Calu3 (cell line): ENCODE results near the gene PLIN4. TPM values are rescaled to one million over a fixed set of nuclear protein-coding genes. Genes with fewer than 3 reads are reported as not detected.

Experiments
- BruUV-seq: library from RNA; stranded (reverse); fragments of 400-500 nt; replicated peaks from 2 replicates; lab custom pipeline; 2021; lab: Mats Ljungman, UMichigan
- CTCF ChIA-PET: fragments of 300-600 bp; sonication (Branson Sonifier 250); formaldehyde crosslinking; loops from one replicate; lab custom pipeline; 2022; ENCODE audit warnings: antibody characterized with exemption; lab: Charles Lee
- DNase-seq: peaks from one replicate; pipeline ENCODE4 v3.0.0; 2022
- H3K27ac Mint-ChIP-seq: one replicate; pipeline ENCODE4 v1.8.0; 2022; ENCODE audit warnings: mixed read lengths; ENCODE audit not compliant: unreplicated experiment
- H3K27me3 Mint-ChIP-seq: one replicate; pipeline ENCODE4 v1.8.0; 2022; ENCODE audit warnings: mixed read lengths; ENCODE audit not compliant: unreplicated experiment
- H3K36me3 Mint-ChIP-seq: one replicate; pipeline ENCODE4 v1.8.0; 2022; ENCODE audit warnings: mild to moderate bottlenecking, moderate library complexity, mixed read lengths; ENCODE audit not compliant: insufficient read depth, unreplicated experiment
- H3K4me1 Mint-ChIP-seq: one replicate; pipeline ENCODE4 v1.8.0; 2022; ENCODE audit warnings: mild to moderate bottlenecking, low read depth, mixed read lengths; ENCODE audit not compliant: unreplicated experiment
- H3K4me3 Mint-ChIP-seq: one replicate; pipeline ENCODE4 v1.8.0; 2022; ENCODE audit warnings: mild to moderate bottlenecking, low read depth, moderate library complexity, mixed read lengths; ENCODE audit not compliant: unreplicated experiment
- H3K9me3 Mint-ChIP-seq: one replicate; pipeline ENCODE4 v1.8.0; 2022; ENCODE audit warnings: low read depth, mixed read lengths; ENCODE audit not compliant: unreplicated experiment
- CTCF ChIP-seq: fragments of 200-600 bp; IDR thresholded peaks from one replicate; pipeline ENCODE4 v1.8.0; 2022; ENCODE audit warnings: antibody characterized with exemption; ENCODE audit not compliant: unreplicated experiment
- intact Hi-C: fragments of 100-400 bp; cut with micrococcal nuclease; formaldehyde crosslinking; loops from one replicate; pipeline ENCODE4 v1.10.0; 2022; ENCODE audit not compliant: unreplicated experiment
- total RNA-seq: library from RNA; stranded (reverse); gene quantifications from 2 replicates; pipeline ENCODE4 v1.2.3, GENCODE V29; 2022

The PLIN4 gene
- total RNA-seq, 1 experiment from 2014 or later = 1.1 TPM

GRCh38 chr19:4454747-4455718, 63.3 kb downstream of the PLIN4 start:
- BruUV-seq = no TSS peak
- no peak overlapping the region for H3K4me3 Mint-ChIP-seq
- no peaks in the 10 kb centered on the region for H3K9me3 Mint-ChIP-seq
- no peak for DNase-seq
- CTCF ChIA-PET = no interaction called here
- intact Hi-C loops = no loop called here
- no peak overlapping the region for H3K27ac Mint-ChIP-seq
- peaks cover 11% of the 10 kb centered on the region for H3K4me1 Mint-ChIP-seq
- H3K27me3 Mint-ChIP-seq = no peaks in the 10 kb centered on the region
- peaks cover 29% of the 10 kb centered on the region for H3K36me3 Mint-ChIP-seq
- no peak for TF ChIP-seq CTCF

DNA sequence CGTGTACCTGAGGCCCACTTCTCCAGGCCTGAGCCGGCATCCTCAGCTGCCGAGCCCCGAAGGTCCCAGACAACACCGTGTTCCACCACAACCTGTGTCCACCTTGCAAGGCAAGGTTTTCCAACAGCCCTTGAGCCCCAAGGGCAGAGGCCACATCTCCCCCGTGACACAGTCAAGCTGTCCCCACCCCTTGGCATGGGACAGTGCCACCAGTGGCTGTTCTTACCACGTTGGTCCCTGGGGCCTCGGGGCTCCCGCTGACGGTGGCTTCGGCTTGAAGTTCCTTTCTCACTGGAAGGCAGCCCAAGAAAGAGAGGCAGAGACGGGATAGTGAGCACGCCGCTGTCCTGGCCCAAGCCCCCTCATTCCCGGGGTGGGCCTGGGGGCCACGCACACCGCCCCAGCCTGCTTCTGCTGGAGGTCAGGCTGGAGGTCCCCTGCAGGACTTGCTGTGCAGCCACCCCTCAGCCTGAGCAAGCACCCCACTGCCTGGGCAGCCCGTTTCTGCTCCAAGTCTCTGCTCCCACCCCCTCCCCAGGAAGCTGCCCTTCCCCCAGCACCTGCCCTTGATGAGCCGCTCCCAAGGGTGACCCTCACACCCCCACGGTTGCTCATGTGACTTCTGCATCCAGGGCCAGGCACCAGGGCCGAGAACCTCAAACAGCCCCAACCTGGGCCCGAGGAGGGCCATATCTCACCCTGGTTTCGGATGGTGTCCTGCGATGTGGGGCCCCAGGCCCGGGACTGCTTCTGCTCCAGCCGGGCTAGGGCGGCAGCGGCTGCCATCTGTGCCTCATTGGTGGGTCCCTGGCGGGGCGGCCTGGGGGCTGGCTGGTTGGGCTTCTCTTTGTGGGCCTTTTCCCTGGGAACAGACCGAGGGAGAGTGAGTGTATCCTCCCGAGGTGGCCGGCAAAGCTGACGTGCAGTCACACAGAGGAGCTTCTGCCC, 64.8 kb downstream of the PLIN4 start:
- Mint-ChIP-seq H3K4me3 (no peak overlapping the region), H3K4me1 (peaks cover 11% of the 10 kb centered on the region), H3K27ac (no peak overlapping the region), H3K36me3 (peaks cover 35% of the 10 kb centered on the region), H3K9me3 (no peaks in the 10 kb centered on the region), H3K27me3 (no peaks in the 10 kb centered on the region)
- CTCF ChIA-PET = no interaction called here
- TF ChIP-seq CTCF = no peak
- no peak for DNase-seq
- intact Hi-C loops = no loop called here
- BruUV-seq = no TSS peak

DNA sequence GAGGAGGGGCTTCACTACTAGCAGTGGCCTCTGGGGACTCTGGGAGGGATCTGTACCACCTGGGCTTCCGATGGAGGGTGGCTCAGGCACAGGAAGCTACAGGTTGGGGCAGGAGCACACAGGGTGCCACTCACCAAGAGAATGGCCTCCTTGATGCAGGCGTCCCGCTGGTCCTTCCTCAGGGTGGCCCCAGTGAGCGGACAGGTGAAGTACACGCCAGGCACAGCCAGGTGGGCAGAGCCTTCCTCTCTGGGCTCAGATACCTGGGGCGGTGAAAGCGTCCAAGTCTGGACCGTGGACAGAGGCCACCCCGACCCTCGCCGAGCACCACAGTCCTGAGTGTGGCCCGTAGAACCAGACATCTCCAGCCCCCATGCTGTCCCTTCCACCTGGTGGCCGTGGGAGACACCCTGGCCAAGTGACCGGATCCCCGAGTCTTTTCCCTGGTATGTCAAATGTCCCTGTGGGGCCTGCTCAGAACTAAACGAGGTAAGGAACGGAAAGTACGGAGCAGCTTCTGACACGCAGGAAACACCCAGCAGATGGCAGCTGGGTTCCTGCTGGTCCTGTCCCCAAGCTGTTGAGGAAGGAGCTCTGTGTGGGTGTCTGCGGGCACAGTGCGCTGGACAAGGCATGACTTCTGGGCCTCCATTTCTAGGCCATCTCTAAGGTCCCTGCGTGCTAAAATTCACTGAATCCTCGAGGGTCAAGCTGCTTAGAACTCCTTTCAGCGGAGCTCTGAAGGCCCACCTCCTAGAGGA, 65.9 kb downstream of the PLIN4 start:
- CTCF ChIA-PET = no interaction called here
- DNase-seq = no peak
- H3K27me3 Mint-ChIP-seq = no peaks in the 10 kb centered on the region
- BruUV-seq = no TSS peak
- intact Hi-C loops = no loop called here
- no peak for TF ChIP-seq CTCF
- H3K27ac Mint-ChIP-seq = no peak overlapping the region
- peaks cover 11% of the 10 kb centered on the region for H3K4me1 Mint-ChIP-seq
- H3K4me3 Mint-ChIP-seq = no peak overlapping the region
- no peaks in the 10 kb centered on the region for H3K9me3 Mint-ChIP-seq
- peaks cover 31% of the 10 kb centered on the region for H3K36me3 Mint-ChIP-seq

Other genes starting within 250 kb of the PLIN4 start
- gene SHD, start 239.2 kb downstream of the PLIN4 start, total RNA-seq = not detected in 2 replicates
- gene TMIGD2, start 216.1 kb downstream of the PLIN4 start, total RNA-seq = not detected in 2 replicates
- gene FSD1, start 213.9 kb downstream of the PLIN4 start, total RNA-seq = 1.2 and 1.9 TPM in 2 replicates
- 28.7 and 30.5 TPM in 2 replicates for gene STAP2, start 179.7 kb downstream of the PLIN4 start, total RNA-seq
- 15.3 and 21.1 TPM in 2 replicates for gene MPND, start 174.9 kb downstream of the PLIN4 start, total RNA-seq
- gene SH3GL1, start 117.9 kb downstream of the PLIN4 start, total RNA-seq = 40.7 and 42.0 TPM in 2 replicates
- gene CHAF1A, start 115.8 kb downstream of the PLIN4 start, total RNA-seq = 37.2 and 43.3 TPM in 2 replicates
- gene UBXN6, start 60.7 kb downstream of the PLIN4 start, total RNA-seq = 38.9 and 47.1 TPM in 2 replicates
- gene HDGFL2, start 46.2 kb downstream of the PLIN4 start, total RNA-seq = 31.9 and 40.6 TPM in 2 replicates
- 7.6 and 13.1 TPM in 2 replicates for gene PLIN5, start 16.7 kb upstream of the PLIN4 start, total RNA-seq
- 28.5 and 36.4 TPM in 2 replicates for gene LRG1, start 21.6 kb upstream of the PLIN4 start, total RNA-seq
- gene SEMA6B, start 41.2 kb upstream of the PLIN4 start, total RNA-seq = 0.21 and 0.34 TPM in 2 replicates
- gene TNFAIP8L1, start 121.0 kb upstream of the PLIN4 start, total RNA-seq = 4.3 and 5.3 TPM in 2 replicates
- 77.1 and 81.2 TPM in 2 replicates for gene MYDGF, start 151.9 kb upstream of the PLIN4 start, total RNA-seq
- 52.2 and 59.2 TPM in 2 replicates for gene DPP9, start 205.4 kb upstream of the PLIN4 start, total RNA-seq